Muscle of arm (tissue), 14 donors: ENCODE data around the gene HOGA1. TPM values are rescaled to one million over a fixed set of nuclear protein-coding genes. Genes with fewer than 3 reads are reported as not detected.
A peak's percentile ranks its signal among the peaks of the same experiment; 100 is the strongest.

Experiments
- DNase-seq: peaks from one replicate; pipeline ENCODE4 v3.0.0-alpha.2; 2013
- long read RNA-seq, 11 donors: transcript quantifications; one replicate each; lab custom pipeline, GENCODE V29; 2026
- polyA plus RNA-seq, 12 donors: library from polyadenylated mRNA; unstranded; fragments of 120-200 nt; gene quantifications; one replicate each; pipeline ENCODE4 v1.2.1, GENCODE V29; 2013; ENCODE audit not compliant: insufficient read length in 12 of 12

HOGA1 gene
- polyA plus RNA-seq: 1 to 10 TPM in 5 of 12 donors, under 1 TPM in 5, not detected in 2; 0.45 to 1.7 (median 0.96) TPM
- long read RNA-seq, donor 1: 0 reads
- long read RNA-seq, donor 2: 0 reads
- long read RNA-seq, donor 3: 0 reads
- long read RNA-seq, donor 4: 0 reads
- long read RNA-seq, donor 5: 0 reads
- long read RNA-seq, donor 6, partial matches to known transcripts: 0 of 1 reads
- long read RNA-seq, donor 6, other reads (novel, unspliced or antisense): 0 of 1 reads
- long read RNA-seq, donor 7: 0 reads
- long read RNA-seq, donor 8, partial matches to known transcripts: 0 of 2 reads
- long read RNA-seq, donor 8, other reads (novel, unspliced or antisense): 0 of 2 reads
- long read RNA-seq, donor 9: 0 reads
- long read RNA-seq, donor 10: 0 reads
- long read RNA-seq, donor 11: 0 reads

- no peak for DNase-seq
These were observed at the start of gene HOGA1 for GRCh38 chr10:97584060-97584797. HOGA1 (plus strand) TSS chr10:97584389; CDS start chr10:97584704, 315 bp downstream.

GRCh38 chr10:97534746-97535367 is 49.3 kb upstream of the HOGA1 start:
- no peak for DNase-seq

- no peak for DNase-seq
These were observed 46.9 kb upstream of the HOGA1 start for GRCh38 chr10:97537186-97537869.

- DNase-seq: no peak
These were observed 45.8 kb upstream of the HOGA1 start for GRCh38 chr10:97538411-97538810.

- DNase-seq: no peak
These were observed 45.4 kb upstream of the HOGA1 start for GRCh38 chr10:97538839-97539238.

GRCh38 chr10:97539523-97540200 is 44.5 kb upstream of the HOGA1 start:
- DNase-seq: no peak

- DNase-seq: no peak
These were observed 43.3 kb upstream of the HOGA1 start for GRCh38 chr10:97540669-97541500.

- DNase-seq: peak; percentile 91
These were observed 41.8 kb upstream of the HOGA1 start for GRCh38 chr10:97542169-97543024.

- peak; percentile 61 for DNase-seq
These were observed 41.1 kb upstream of the HOGA1 start for GRCh38 chr10:97543025-97543546.

GRCh38 chr10:97546456-97547270 is 37.5 kb upstream of the HOGA1 start:
- no peak for DNase-seq

GRCh38 chr10:97547271-97547600 is 37.0 kb upstream of the HOGA1 start:
- DNase-seq: no peak

- peak; percentile 52 for DNase-seq
These were observed 36.2 kb upstream of the HOGA1 start for GRCh38 chr10:97547962-97548361.

- no peak for DNase-seq
These were observed 35.2 kb upstream of the HOGA1 start for GRCh38 chr10:97548828-97549455.

GRCh38 chr10:97549587-97550322 is 34.4 kb upstream of the HOGA1 start:
- no peak for DNase-seq

- DNase-seq: no peak
These were observed 33.6 kb upstream of the HOGA1 start for GRCh38 chr10:97550336-97551149.

- no peak for DNase-seq
These were observed 32.9 kb upstream of the HOGA1 start for GRCh38 chr10:97551271-97551670.
